CD4-positive, alpha-beta T cell (primary cell): Measurements from ENCODE around the gene ALPL. TPM values are rescaled to one million over a fixed set of nuclear protein-coding genes. Genes with fewer than 3 reads are reported as not detected.

Experiments
- ATAC-seq: fragments of 200-7000 bp; cut with Tn5 transposase; one replicate; pipeline ENCODE4 v1.10.0; 2022; ENCODE audit warnings: mild to moderate bottlenecking; ENCODE audit not compliant: poor library complexity
- CTCF ChIA-PET: fragments of 350-600 bp; sonication (Branson Sonifier 250); formaldehyde crosslinking; loops from one replicate; lab custom pipeline; 2021; ENCODE audit warnings: antibody characterized with exemption, inconsistent platforms; lab: Charles Lee
- POLR2A ChIA-PET: fragments of 350-600 bp; sonication (Branson Sonifier 250); formaldehyde crosslinking; loops from one replicate; lab custom pipeline; 2021; ENCODE audit warnings: antibody characterized with exemption, inconsistent platforms; lab: Charles Lee
- DNase-seq, 14 experiments: peaks; one replicate each; pipeline ENCODE4 v3.0.0-alpha.2; 2013 to 2020; ENCODE audit warnings: mixed read lengths in 2 of 14
- H3K27ac ChIP-seq, 2 donors: one replicate each; pipeline versions ENCODE4 v1.5.1 to v1.7.0; 2013; ENCODE audit warnings: low read length in 2 of 2, low read depth in 1 of 2, mild to moderate bottlenecking in 1 of 2
- H3K27me3 ChIP-seq, 2 experiments: 1 replicate in 1 of 2; 2 replicates in 1 of 2; pipeline versions ENCODE4 v1.6.1 to v1.7.0; 2013; ENCODE audit warnings: low read length in 2 of 2, control low read depth in 1 of 2, mild to moderate bottlenecking in 1 of 2, moderate library complexity in 1 of 2; ENCODE audit not compliant: insufficient read depth in 2 of 2, control insufficient read depth in 1 of 2
- H3K36me3 ChIP-seq: one replicate; pipeline ENCODE4 v1.6.1; 2013; ENCODE audit warnings: low read length, control low read depth; ENCODE audit not compliant: insufficient read depth
- H3K4me1 ChIP-seq: one replicate; pipeline ENCODE4 v1.6.1; 2013; ENCODE audit warnings: low read length, control low read depth; ENCODE audit not compliant: insufficient read depth
- H3K4me3 ChIP-seq: one replicate; pipeline ENCODE4 v1.5.1; 2013; ENCODE audit warnings: mild to moderate bottlenecking, low read length, moderate library complexity
- H3K9me3 ChIP-seq, 2 experiments: 1 replicate in 1 of 2; 2 replicates in 1 of 2; pipeline versions ENCODE4 v1.6.1 to v1.7.0; 2013; ENCODE audit warnings: low read length in 2 of 2, mild to moderate bottlenecking in 2 of 2, control low read depth in 1 of 2, moderate library complexity in 1 of 2; ENCODE audit not compliant: control insufficient read depth in 1 of 2, insufficient read depth in 1 of 2
- H3K27ac Mint-ChIP-seq: one replicate; pipeline ENCODE4 v1.8.0; 2020; ENCODE audit warnings: mixed read lengths
- H3K27me3 Mint-ChIP-seq: one replicate; pipeline ENCODE4 v1.8.0; 2021; ENCODE audit warnings: mixed read lengths
- H3K36me3 Mint-ChIP-seq: one replicate; pipeline ENCODE4 v1.8.0; 2021; ENCODE audit warnings: low read depth, mixed read lengths
- H3K4me1 Mint-ChIP-seq: one replicate; pipeline ENCODE4 v1.8.0; 2021; ENCODE audit warnings: low read depth, mixed read lengths
- H3K4me3 Mint-ChIP-seq: one replicate; pipeline ENCODE4 v1.8.0; 2020; ENCODE audit warnings: mild to moderate bottlenecking, mixed read lengths
- H3K9me3 Mint-ChIP-seq: one replicate; pipeline ENCODE4 v1.8.0; 2020; ENCODE audit warnings: mixed read lengths
- intact Hi-C, 2 experiments: fragments of 100-400 bp; cut with DNase I in 1 of 2; cut with micrococcal nuclease in 1 of 2; formaldehyde crosslinking; loops; one replicate each; pipeline versions ENCODE4 v1.15.1 to v1.9.0; 2023 to 2025; cut with DNase I, micrococcal nuclease
- total RNA-seq, 174 experiments: library from RNA in 2 of 174; stranded (reverse) in 2 of 174; gene quantifications; one replicate each; pipeline ENCODE4 v1.2.3 and lab custom pipeline; 2021 to 2026
- TF ChIP-seq, protein P1 (sequence below): fragments of 200-600 bp; IDR thresholded peaks from one replicate; pipeline ENCODE4 v1.8.0; 2022; ENCODE audit warnings: antibody characterized with exemption, mild to moderate bottlenecking

Gene ALPL
- total RNA-seq, 2 experiments from 2014 or later: not detected

DNA sequence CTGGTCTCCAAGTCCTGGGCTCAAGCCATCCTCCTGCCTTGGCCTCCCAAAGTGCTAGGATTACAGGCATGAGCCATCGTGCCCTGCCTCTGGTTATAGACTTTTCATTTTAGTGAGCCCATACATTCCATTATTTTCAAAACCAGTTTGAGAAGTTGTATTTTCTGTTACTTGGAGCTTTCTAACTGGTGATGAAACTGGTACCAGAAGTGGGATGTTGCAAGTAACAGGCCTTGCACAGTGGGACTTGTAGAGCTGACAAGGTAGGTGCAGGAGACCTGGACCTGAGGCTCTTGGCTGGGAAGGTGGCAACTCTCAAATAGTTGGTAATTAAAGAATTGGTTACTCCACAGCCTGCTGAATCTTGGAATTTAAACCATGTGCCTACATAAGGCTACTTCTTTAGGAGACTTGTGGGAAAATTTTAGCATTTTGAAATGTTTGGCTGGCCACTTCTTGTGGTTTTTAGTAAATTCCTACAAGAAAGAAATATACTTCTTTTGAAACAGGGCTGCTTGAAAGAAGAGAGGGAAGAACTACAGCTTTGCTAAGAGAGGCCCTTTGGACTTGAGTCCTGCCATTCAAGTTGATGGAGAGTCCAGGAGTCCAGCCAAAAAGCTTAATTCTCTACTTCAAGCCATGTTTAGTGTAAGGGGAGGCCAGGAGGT lies 9.8 kb upstream of the ALPL start:
- no peak for ATAC-seq
- POLR2A ChIA-PET: no interaction called here

DNA sequence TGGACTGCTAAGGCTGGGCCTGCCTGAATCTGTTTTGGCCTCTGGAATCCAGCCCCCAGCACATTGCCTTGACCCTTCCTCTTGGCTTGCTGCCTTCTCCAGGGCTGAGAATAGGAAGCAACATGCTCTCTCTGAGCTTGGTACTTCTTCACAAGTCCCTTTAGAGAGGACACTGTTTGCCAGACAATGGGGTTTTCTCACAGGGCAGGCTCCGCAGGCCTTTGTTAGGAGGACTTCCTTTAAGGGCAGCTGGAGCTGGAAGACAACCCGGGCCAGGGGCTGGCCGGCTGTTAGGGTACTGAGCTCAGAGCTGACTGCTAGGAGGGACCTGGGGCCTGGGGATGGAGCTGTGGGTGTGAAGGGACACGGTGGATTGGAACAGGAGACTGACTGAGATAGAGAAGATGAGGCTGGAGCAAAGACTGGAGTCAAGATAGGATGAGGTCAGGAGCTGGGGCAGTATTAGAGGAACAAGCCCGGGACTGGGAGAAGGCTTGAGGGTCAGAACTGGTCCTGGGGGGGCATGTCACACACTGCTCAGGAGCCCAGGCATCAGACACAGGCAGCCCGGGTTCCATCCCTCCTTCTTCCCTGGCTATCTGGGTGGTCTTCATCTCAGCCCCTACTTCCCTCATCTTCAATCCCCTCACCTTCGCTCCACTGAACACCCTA lies 5.4 kb upstream of the ALPL start:
- Mint-ChIP-seq H3K4me3 (no peak overlapping the region), H3K36me3 (no peaks in the 10 kb centered on the region), H3K4me1 (peaks cover 11% of the 10 kb centered on the region), H3K27ac (no peak overlapping the region), H3K27me3 (peaks cover 48% of the 10 kb centered on the region), H3K9me3 (no peaks in the 10 kb centered on the region)
- CTCF ChIA-PET: interaction anchor here (0.6 kb wide), 1 partner anchor 552 kb away, joined by 3 read pairs; no protein-coding TSS in a partner anchor
- Histone ChIP-seq H3K4me1 (peaks cover 5% of the 10 kb centered on the region), H3K27ac (no peak overlapping the region), H3K4me3 (no peak overlapping the region), H3K27me3 (peaks cover 28 to 34% of the 10 kb centered on the region in 2 experiments), H3K9me3 (peaks cover 0 to 16% of the 10 kb centered on the region in 2 experiments), H3K36me3 (no peaks in the 10 kb centered on the region)
- ATAC-seq: no peak
- POLR2A ChIA-PET: no interaction called here
- TF ChIP-seq, protein P1, sequence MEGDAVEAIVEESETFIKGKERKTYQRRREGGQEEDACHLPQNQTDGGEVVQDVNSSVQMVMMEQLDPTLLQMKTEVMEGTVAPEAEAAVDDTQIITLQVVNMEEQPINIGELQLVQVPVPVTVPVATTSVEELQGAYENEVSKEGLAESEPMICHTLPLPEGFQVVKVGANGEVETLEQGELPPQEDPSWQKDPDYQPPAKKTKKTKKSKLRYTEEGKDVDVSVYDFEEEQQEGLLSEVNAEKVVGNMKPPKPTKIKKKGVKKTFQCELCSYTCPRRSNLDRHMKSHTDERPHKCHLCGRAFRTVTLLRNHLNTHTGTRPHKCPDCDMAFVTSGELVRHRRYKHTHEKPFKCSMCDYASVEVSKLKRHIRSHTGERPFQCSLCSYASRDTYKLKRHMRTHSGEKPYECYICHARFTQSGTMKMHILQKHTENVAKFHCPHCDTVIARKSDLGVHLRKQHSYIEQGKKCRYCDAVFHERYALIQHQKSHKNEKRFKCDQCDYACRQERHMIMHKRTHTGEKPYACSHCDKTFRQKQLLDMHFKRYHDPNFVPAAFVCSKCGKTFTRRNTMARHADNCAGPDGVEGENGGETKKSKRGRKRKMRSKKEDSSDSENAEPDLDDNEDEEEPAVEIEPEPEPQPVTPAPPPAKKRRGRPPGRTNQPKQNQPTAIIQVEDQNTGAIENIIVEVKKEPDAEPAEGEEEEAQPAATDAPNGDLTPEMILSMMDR: no peak
- intact Hi-C loops: no loop called here
- DNase-seq: no peak

More for the DNA sequence above, 9.8 kb upstream of the ALPL start:
- peaks cover 0 to 8% of the 10 kb centered on the region in 2 experiments for H3K27me3 ChIP-seq
- H3K27ac ChIP-seq: no peak overlapping the region
- Mint-ChIP-seq H3K27ac (no peak overlapping the region), H3K27me3 (peaks cover 10% of the 10 kb centered on the region), H3K36me3 (no peaks in the 10 kb centered on the region), H3K4me1 (no peaks in the 10 kb centered on the region), H3K9me3 (no peaks in the 10 kb centered on the region), H3K4me3 (no peak overlapping the region)
- DNase-seq: no peak
- intact Hi-C loops: no loop called here
- CTCF ChIA-PET: no interaction called here
- TF ChIP-seq, protein P1: no peak
- H3K4me1 ChIP-seq: no peaks in the 10 kb centered on the region
- H3K9me3 ChIP-seq: peaks cover 0 to 5% of the 10 kb centered on the region in 2 experiments
- H3K36me3 ChIP-seq: no peaks in the 10 kb centered on the region
- H3K4me3 ChIP-seq: no peak overlapping the region

DNA sequence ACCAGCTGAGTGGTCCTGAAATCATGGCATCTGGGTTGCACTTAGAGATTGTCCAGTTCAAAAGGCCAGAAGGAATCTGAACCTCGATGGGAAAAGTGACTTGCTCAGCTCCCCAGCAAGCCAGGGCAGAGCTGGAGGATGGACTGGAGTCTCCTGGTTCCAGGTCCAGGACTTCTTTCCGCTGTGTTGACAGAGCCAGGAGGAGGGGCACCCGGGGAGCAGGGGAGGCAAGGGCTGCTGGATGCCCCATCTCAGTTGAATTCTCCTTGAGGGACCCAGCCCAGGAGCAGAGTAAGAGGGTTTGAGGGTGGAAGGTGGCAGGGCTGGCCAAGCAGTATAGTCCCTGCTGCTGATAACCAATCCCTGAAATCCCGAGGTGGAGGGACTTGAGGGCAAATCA lies 2.4 kb upstream of the ALPL start:
- peaks cover 0 to 15% of the 10 kb centered on the region in 2 experiments for H3K9me3 ChIP-seq
- intact Hi-C loops: no loop called here
- H3K4me1 Mint-ChIP-seq: peaks cover 19% of the 10 kb centered on the region
- peaks cover 65% of the 10 kb centered on the region for H3K27me3 Mint-ChIP-seq
- no peak for DNase-seq
- H3K36me3 Mint-ChIP-seq: no peaks in the 10 kb centered on the region
- H3K9me3 Mint-ChIP-seq: no peaks in the 10 kb centered on the region
- H3K4me3 ChIP-seq: no peak overlapping the region
- TF ChIP-seq, protein P1: no peak
- peaks cover 11% of the 10 kb centered on the region for H3K4me1 ChIP-seq
- H3K27ac Mint-ChIP-seq: no peak overlapping the region
- ChIA-PET POLR2A (no interaction called here), CTCF (no interaction called here)
- no peaks in the 10 kb centered on the region for H3K36me3 ChIP-seq
- no peak overlapping the region for H3K4me3 Mint-ChIP-seq
- no peak for ATAC-seq
- H3K27ac ChIP-seq: no peak overlapping the region
- peaks cover 45 to 48% of the 10 kb centered on the region in 2 experiments for H3K27me3 ChIP-seq
